ENCODE results near the gene CDK2AP2.

CDK2AP2 gene

GRCh38 chr11:67503119-67504004, 4.6 kb downstream of the CDK2AP2 start:
- DNase-seq (ENCODE audit: low read depth): no peak

DNA sequence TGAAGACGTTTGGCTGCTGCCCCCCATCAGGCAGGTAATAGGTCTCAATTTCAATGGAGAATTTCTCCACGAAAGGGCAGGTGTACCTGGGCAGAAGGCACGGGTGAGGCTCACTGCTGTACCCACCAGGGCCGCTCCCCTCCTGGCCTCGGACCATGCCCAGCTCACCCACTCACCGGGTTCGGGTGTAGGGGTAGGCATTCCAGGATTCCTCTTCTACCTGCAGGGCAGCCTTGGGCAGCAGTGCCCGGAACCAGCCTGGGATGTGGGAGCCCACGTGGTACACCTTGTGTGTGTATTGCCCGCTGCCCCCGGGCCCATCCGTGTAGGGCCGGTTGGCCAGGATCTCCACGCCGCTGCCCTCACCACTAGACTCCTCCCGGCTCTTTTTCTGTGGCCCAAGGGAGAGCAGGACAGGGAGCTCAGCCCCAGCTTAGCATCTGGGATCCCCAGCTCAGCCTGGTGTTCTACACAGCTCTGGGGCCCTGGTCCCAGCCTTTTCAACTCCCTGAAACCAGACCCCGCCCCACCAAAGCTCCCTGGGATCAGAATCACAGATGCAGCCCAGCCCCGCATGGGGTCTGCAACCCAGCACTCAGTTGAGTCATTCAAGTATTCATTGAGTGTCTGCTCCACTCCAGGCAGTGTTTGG, 5.5 kb downstream of the CDK2AP2 start:
- DNase-seq (ENCODE audit: low read depth): no peak

GRCh38 chr11:67501854-67502253, 6.1 kb downstream of the CDK2AP2 start:
- no peak for DNase-seq (ENCODE audit: low read depth)

- no peak for DNase-seq (ENCODE audit: low read depth)
Observed at GRCh38 chr11:67500831-67501715, 6.9 kb downstream of the CDK2AP2 start.

DNA sequence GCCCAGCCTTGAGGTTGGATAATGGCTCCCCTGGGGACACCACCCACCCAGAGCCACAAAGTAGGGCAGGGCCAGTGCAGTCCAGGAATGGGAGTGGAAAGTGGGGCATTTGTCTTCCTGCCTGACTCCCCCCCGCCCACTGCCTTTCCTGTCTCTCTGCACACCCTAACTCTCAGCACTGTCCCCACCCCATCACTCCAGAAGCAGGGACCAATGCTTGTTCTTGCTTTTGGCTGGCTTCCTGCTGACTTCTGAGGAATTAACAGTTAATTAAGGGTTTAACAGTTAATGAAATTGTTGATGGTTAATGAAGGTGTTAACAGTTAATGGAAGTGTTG, 7.5 kb downstream of the CDK2AP2 start:
- DNase-seq (ENCODE audit: low read depth): no peak

DNA sequence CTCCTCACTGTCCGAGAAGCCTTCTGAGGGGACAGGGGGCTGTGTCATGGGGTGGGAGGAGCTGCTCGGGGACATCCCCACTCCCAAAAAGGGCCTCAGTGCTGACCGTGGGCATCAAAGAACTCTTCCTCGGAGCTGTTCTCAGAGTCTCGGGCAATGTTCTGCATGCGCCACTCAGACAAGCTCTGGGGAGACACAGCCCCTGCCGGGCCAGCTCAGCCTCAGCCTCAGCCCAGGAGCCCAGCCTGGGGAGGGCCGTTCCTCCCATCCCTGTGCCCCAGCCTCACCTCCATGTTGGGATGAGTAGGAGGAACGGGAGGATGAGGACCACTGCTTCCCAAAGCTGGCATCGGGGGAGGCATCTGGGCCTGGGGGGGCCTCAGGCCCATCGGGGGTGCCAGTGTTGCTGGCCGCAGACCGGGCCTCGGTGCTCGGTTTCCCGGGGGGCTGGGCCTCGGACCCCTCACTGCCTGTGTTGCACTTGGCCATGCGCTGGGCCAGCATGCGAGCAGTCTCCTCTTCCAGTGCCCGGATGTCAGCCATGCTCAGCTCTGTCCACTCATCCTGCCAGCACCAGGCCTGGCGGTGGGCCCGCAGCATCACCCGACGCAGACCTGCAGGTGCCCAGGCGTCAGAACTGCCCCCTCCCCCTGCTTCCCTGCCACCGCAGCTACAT, 8.0 kb downstream of the CDK2AP2 start:
- no peak for DNase-seq (ENCODE audit: low read depth)

- DNase-seq (ENCODE audit: low read depth): no peak
Observed at GRCh38 chr11:67498544-67498972, 9.4 kb downstream of the CDK2AP2 start.

- DNase-seq (ENCODE audit: low read depth): no peak
Observed at GRCh38 chr11:67497656-67498291, 10.2 kb downstream of the CDK2AP2 start.

- DNase-seq (ENCODE audit: low read depth): no peak
Observed at GRCh38 chr11:67496113-67496512, 11.8 kb downstream of the CDK2AP2 start.

DNA sequence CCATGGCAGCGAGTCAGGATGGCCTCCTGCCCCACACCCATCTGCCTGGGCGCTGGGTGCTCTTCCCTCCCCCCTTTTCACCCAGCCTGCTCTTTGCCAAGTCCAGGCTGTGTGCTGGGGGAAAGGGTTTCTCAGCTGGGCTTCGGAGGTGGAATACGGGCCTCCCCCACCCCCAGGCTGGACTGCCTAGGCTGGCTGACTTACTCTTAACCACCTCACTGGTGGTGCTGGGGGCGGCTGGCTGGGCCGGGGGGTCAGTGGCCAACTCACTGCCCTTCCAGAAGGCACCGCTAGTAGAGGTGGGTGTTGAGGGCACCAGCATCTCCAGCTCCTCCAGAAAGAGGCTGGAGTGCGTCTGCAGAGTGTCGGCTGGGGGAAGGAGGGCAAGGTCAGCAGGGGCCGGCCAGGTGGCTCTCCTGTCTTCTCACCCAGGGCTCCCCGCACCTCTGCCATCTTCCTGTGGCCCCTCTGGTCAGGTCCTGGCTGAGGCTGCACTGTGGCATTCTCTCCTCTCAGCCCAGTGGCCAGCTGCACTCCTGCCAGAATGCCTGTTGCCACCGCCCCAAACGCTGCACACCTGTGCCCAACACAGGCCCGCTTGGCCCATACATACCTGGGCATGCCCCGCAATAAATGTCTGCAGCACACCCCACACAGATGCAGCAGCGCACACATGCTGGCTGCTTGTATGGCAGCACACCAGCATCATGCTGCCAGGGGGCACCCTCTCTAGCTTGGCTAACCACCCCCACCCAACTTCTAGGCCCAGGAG, 12.5 kb downstream of the CDK2AP2 start:
- DNase-seq (ENCODE audit: low read depth): no peak

GRCh38 chr11:67494371-67495233, 13.4 kb downstream of the CDK2AP2 start:
- DNase-seq (ENCODE audit: low read depth): no peak

DNA sequence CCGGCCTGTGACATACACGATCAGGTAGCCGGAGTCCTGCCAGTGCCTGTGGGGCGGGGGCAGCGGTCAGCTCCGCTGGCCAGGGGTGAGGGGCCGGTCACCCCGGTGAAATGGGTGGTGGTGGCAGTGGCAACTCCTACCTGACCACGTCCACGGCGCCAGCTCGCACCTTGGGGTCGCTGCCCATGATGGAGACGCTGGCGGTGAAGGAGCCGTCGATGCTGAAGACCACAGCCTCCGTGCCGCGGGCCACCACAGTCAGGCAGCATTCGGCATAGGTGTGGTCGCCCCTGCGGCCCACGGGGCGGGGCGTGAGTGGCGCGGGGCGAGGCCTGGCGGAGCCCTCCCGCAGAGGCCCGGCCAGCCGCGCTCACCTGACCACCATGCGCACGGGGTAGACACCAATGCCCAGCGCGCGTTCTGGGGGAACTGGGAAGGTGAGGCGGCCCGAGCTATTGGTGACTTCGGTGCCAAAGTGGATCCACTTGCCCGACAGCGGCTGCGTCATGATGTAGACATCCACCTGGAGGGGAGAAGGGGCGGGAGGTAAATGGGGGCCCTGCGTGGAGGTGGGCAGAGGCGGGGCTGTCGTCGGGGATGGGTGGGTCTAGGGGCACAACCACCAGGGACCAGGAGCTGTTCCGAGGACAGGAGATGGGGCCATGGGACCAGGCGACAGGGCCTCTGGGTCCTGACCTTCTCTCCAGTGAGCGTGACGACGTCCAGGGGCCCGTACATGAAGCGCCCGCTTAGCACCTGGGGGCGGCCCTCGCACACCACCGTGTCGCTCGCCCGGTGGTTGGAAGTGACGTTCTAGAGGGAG, 14.2 kb downstream of the CDK2AP2 start:
- no peak for DNase-seq (ENCODE audit: low read depth)

GRCh38 chr11:67492801-67493547, 15.0 kb downstream of the CDK2AP2 start:
- DNase-seq (ENCODE audit: low read depth): no peak

DNA sequence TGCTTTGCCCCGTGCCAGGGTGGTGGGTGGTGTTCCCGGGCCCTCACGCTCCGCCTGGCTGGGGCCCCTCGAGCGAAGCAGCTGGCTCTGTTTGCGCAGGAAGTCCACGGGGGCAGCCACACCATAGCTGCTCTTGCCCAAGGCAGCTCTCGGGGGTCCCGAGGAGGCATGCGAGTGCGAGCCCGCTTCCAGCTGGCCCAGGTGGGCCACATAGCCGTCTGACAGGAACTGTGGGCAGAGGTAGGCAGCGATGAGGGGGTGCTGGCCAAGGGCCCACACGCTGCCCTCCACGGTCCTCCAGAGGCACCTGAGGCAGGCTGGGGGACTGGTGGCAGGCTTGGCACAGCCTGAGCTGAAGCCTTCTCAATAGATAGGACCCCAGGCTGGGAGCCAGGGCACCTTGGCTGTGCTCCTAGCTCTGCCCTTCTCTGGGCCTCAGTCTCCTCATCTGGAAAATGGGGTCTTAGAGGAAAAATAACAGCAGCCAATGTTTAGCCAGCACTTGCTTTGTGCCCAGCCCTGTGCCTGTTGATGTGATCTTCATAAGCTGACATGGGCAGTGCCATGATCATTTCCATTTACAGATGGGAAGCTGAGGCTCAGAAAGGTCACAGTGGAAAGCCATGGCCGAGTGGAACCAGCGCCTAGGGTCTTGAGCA, 15.8 kb downstream of the CDK2AP2 start:
- no peak for DNase-seq (ENCODE audit: low read depth)

DNA sequence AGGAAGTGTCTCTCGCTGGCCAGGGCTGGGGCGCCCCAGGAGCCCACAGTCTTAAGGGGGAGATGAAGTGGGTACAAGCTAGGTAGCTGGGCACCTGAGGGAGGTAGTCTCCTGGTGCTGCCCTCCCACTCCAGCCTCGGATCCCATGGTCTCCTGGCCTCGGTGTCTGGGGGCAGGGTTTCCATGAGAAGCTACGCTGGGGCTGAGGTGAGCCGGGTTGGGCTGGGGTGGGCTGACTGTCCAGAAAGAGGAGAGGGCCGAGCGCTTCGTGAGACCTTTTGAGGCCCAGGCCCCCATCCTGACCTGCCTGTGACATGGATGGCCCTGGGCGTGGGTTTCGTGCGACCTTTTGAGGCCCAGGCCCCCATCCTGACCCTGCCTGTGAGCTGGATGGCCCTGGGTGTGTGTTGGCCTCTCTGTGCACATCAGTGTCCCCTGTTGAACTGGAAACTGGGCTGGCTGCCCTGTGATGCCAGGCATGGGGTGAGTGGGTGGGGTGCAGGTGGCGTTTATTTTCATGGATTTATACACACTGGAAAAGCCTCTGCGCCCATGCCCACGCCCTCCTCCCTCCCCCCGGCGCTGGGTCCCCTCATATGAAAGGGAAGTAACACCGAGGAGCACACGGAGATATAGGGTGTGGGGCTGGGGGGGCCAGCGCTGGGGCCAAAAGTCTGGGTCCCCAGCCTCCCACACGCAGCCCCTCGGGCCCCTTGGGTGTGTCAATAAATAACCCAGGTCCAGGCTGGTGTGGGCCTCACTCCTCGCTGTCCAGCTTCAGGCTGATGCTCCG, 16.5 kb downstream of the CDK2AP2 start:
- DNase-seq (ENCODE audit: low read depth): no peak

DNA sequence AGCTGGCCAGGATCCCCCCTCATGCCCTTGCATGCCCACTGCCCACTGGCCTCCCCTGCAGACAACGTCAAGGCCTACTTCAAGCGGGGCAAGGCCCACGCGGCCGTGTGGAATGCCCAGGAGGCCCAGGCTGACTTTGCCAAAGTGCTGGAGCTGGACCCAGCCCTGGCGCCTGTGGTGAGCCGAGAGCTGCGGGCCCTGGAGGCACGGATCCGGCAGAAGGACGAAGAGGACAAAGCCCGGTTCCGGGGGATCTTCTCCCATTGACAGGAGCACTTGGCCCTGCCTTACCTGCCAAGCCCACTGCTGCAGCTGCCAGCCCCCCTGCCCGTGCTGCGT, 17.3 kb downstream of the CDK2AP2 start:
- no peak for DNase-seq (ENCODE audit: low read depth)

Data from activated T-cell treated with anti-CD3 and anti-CD28 coated beads for 48 hours (primary cell).